GM12864 (cell line): ENCODE measurements around the gene MS4A3.
"Not testable (repeated sequence)": the region's sequence is repeated elsewhere in the genome, so short reads cannot be mapped to it uniquely, and the experiment has no call there.

ENCODE experiments used
- DNase-seq: peaks from one replicate; pipeline ENCODE4 v3.0.0-alpha.2; 2011; ENCODE audit warnings: low read depth
- H3K4me3 ChIP-seq: 2 replicates; pipeline ENCODE4 v1.5.1; 2011; ENCODE audit warnings: mild to moderate bottlenecking, low read depth, low read length, control low read depth
- TF ChIP-seq, protein P1 (sequence below): IDR thresholded peaks from 2 replicates; pipeline ENCODE4 v1.5.1; 2011; ENCODE audit warnings: low read depth, mild to moderate bottlenecking, moderate library complexity, low read length, control low read depth, inconsistent platforms; ENCODE audit errors: missing control alignments

The MS4A3 gene

DNA sequence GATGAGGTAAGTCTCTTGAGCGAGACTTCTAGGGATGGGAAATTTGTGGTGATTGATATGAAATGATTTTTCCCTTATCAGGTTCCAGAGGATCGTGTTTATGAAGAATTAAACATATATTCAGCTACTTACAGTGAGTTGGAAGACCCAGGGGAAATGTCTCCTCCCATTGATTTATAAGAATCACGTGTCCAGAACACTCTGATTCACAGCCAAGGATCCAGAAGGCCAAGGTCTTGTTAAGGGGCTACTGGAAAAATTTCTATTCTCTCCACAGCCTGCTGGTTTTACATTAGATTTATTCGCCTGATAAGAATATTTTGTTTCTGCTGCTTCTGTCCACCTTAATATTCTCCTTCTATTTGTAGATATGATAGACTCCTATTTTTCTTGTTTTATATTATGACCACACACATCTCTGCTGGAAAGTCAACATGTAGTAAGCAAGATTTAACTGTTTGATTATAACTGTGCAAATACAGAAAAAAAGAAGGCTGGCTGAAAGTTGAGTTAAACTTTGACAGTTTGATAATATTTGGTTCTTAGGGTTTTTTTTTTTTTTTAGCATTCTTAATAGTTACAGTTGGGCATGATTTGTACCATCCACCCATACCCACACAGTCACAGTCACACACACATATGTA is 39.1 kb downstream of the MS4A3 start:
- no peak for DNase-seq
- H3K4me3 ChIP-seq = no peak overlapping the region
- TF ChIP-seq, protein P1, sequence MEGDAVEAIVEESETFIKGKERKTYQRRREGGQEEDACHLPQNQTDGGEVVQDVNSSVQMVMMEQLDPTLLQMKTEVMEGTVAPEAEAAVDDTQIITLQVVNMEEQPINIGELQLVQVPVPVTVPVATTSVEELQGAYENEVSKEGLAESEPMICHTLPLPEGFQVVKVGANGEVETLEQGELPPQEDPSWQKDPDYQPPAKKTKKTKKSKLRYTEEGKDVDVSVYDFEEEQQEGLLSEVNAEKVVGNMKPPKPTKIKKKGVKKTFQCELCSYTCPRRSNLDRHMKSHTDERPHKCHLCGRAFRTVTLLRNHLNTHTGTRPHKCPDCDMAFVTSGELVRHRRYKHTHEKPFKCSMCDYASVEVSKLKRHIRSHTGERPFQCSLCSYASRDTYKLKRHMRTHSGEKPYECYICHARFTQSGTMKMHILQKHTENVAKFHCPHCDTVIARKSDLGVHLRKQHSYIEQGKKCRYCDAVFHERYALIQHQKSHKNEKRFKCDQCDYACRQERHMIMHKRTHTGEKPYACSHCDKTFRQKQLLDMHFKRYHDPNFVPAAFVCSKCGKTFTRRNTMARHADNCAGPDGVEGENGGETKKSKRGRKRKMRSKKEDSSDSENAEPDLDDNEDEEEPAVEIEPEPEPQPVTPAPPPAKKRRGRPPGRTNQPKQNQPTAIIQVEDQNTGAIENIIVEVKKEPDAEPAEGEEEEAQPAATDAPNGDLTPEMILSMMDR = no peak

DNA sequence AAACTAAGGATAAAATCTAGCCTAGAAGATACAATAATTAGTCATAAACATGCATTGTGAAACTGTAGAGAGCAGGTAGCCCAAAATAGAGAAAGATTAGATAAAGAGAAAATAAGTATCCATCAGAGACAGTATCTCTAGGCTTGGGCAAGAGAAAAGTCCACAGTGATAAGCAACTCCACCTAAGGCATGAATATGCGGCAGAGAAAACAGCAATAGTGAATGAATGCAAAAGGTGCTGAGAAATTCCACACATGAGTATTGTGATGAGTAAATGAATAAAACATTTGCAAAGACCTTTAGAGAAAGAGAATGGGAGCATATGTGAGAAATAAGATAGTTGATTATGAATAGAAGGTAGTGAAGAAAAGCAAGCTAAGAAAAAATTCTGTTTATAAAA is 40.7 kb downstream of the MS4A3 start:
- no peak for DNase-seq
- TF ChIP-seq, protein P1 = no peak
- no peak overlapping the region for H3K4me3 ChIP-seq

DNA sequence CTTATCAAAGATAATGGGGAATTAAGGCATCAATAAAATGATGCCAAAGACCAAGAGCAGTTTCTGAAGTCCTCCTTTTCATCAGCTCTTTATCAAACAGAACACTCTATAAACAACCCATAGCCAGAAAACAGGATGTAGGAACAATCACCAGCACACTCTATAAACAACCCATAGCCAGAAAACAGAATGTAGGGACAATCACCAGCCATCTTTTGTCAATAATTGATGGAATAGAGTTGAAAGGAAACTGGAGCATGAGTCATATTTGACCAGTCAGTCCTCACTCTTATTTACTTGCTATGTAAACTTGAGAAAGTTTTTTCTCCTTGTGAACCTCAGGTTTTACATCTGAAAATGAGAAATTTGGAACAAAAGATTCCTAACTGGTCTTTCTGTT is 42.0 kb downstream of the MS4A3 start:
- no peak for DNase-seq
- TF ChIP-seq, protein P1 = no peak
- no peak overlapping the region for H3K4me3 ChIP-seq

DNA sequence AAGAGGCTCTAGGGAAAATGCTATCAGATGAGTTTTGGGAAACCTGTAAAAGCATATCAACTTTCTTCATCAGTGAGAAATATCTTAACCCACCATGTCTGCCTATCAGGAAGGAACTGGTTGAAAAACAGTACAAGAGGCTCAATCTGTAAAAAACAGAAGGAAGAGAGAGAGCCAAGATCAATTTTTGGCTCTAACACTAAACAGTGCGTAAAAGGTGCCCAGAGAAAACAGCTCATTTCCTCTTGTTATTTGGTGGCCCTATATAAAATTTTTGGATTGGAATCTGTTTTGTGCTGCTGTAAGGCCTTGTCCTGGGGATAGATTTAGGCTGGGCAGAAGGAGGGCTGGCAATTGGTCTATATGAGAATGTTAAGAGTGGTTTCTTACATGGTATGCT is 44.1 kb downstream of the MS4A3 start:
- H3K4me3 ChIP-seq = no peak overlapping the region
- no peak for DNase-seq
- TF ChIP-seq, protein P1 = no peak

DNA sequence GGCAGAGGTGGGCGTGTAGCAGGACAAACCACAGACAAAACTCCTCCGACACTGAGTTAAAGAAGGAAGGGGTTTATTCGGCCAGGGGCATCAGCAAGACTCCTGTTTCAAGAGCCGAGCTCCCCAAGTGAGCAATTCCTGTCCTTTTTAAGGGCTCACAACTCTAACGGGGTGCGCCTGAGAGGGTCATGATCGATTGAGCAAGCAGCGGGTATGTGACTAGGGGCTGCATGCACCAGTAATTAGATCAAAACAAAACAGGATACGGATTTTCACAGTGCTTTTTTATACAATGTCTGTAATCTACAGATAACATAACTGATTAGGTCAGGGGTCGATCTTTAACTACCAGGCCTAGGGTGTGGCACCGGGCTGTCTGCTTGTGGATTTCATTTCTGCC is 44.9 kb downstream of the MS4A3 start:
- not testable (repeated sequence) for DNase-seq, H3K4me3 ChIP-seq

DNA sequence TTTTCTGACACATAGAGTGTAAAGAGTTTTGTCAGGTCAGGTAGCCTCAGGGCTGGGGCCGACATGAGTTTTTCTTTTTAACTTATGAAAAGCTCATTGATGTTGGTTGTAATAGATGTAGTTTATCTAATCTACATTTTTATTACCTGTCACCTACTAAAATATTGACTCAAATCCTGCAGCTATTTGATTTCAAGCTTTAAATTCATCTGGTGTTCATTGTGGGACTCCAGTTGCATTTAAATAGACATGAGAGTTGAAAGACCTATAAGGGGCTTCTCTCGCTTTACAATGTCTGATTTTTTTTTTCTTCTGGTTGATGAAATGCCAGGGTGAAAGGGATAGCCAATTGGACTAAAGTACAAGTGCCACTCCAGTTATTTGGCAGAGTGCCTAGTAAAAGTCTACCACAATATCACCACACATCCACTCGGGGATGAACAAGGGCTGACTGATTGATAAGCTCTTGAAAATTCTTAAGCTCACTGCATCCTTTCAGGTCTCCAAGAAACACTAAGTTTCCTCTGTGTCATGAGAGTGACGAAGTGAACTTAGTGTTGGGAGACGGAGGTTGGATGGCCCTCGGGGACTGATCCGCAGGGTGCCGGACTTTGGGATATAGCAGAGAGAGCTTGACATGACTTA is 48.1 kb downstream of the MS4A3 start:
- not testable (repeated sequence) for DNase-seq, H3K4me3 ChIP-seq

DNA sequence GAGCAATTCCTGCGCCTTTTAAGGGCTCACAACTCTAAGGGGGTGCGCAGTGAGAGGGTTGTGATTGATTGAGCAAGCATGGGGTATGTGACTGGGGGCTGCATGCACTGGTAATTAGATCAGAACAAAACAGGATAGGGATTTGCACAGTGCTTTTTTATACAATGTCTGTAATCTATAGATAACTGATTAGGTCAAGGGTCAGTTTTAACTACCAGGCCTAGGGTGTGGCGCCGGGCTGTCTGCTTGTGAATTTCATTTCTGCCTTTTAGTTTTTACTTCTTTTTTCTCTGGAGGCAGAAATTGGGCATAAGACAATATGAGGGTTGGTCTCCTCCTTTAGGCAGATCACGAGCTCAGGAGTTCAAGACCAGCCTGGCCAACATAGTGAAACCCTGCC is 52.2 kb downstream of the MS4A3 start:
- H3K4me3 ChIP-seq, DNase-seq: not testable (repeated sequence)

DNA sequence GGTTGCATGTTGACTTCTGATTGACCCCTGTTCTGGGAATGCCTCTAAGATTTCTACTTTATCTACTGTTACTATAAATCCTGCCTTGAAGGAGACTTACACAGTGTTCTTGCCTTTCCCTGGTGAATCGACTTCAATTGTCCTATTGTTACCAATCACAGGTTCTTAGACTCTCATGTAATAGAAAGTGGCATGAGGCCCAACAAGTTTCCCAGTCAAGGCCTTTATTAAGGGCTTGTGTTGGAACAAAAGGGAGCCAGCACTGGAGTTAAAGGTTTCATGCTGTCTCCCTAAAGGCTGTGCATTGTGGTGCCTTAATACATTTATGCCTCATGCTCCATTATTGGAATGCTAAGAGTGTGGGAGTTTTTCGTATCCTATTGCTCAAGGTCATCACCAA is 55.3 kb downstream of the MS4A3 start:
- no peak for DNase-seq
- TF ChIP-seq, protein P1 = no peak
- no peak overlapping the region for H3K4me3 ChIP-seq
